ENCODE data around the gene SEL1L. TPM values are rescaled to one million over a fixed set of nuclear protein-coding genes. Genes with fewer than 3 reads are reported as not detected.

SEL1L gene
- total RNA-seq, 1 experiment from 2014 or later = 53.7 TPM

- TF ChIP-seq TCF7L2 (IDR thresholded peaks at IDR 0.05; ENCODE audit: low read depth, low read length) (no peak), CTCF (IDR thresholded peaks at IDR 0.05) (no peak), POLR2AphosphoS5 (IDR thresholded peaks at IDR 0.05; ENCODE audit: low read depth, low read length) (no peak), SIN3A (IDR thresholded peaks at IDR 0.05; ENCODE audit: borderline replicate concordance, insufficient read depth, low read depth, low read length) (no peak), REST (IDR thresholded peaks at IDR 0.05; ENCODE audit: insufficient read depth in 1 of 2, low read depth in 2 of 2, low read length in 1 of 2) (peak; percentile 74 to 82)
- in situ Hi-C loops (cut with HindIII; ENCODE audit: low pct_unique_long_range_greater_than_20kb, low sequenced_read_pairs) (no loop called here), intact Hi-C loops (cut with micrococcal nuclease; ENCODE audit: unreplicated experiment) (no loop called here)
- DNase-seq (ENCODE audit: low read depth, low spot score) (no peak), ATAC-seq (peak; percentile 64)
- Histone ChIP-seq H3K27ac (ENCODE audit: low read length) (no peak overlapping the region), H3K9me3 (ENCODE audit: control insufficient read depth, insufficient read depth, low read depth, low read length) (no peaks in the 10 kb centered on the region), H3K4me1 (ENCODE audit: control insufficient read depth, insufficient read depth, low read length) (no peaks in the 10 kb centered on the region; the same call in 1 of the 2 replicates), H3K27me3 (ENCODE audit: control insufficient read depth, insufficient read depth, low read length) (peaks cover 26% of the 10 kb centered on the region), H3K36me3 (ENCODE audit: control insufficient read depth, insufficient read depth, low read length) (no peaks in the 10 kb centered on the region), H3K4me3 (ENCODE audit: low read depth in 2 of 2, low read length in 2 of 2) (peak overlapping the region; percentile 35 to 38)
- CTCF ChIA-PET = no interaction called here
- POLR2A ChIA-PET = no interaction called here
- BruUV-seq (replicated peaks) = no TSS peak
Observed at GRCh38 chr14:81435391-81436295, 98.0 kb downstream of the SEL1L start.

- no peak for TF ChIP-seq TCF7L2 (IDR thresholded peaks at IDR 0.05; ENCODE audit: low read depth, low read length)
- Histone ChIP-seq H3K36me3 (ENCODE audit: control insufficient read depth, insufficient read depth, low read length) (no peaks in the 10 kb centered on the region), H3K4me1 (ENCODE audit: control insufficient read depth, insufficient read depth, low read length) (no peaks in the 10 kb centered on the region; the same call in 1 of the 2 replicates), H3K27ac (ENCODE audit: low read length) (no peak overlapping the region), H3K27me3 (ENCODE audit: control insufficient read depth, insufficient read depth, low read length) (peaks cover 26% of the 10 kb centered on the region), H3K9me3 (ENCODE audit: control insufficient read depth, insufficient read depth, low read depth, low read length) (no peaks in the 10 kb centered on the region), H3K4me3 (ENCODE audit: low read depth in 2 of 2, low read length in 2 of 2) (peak overlapping the region in 1 of 2 experiments; percentile 35; a peak in 1 of 4 replicates)
- ATAC-seq (no peak), DNase-seq (ENCODE audit: low read depth, low spot score) (no peak)
- in situ Hi-C loops (cut with HindIII; ENCODE audit: low pct_unique_long_range_greater_than_20kb, low sequenced_read_pairs) (no loop called here), intact Hi-C loops (cut with micrococcal nuclease; ENCODE audit: unreplicated experiment) (no loop called here)
- ChIA-PET POLR2A (no interaction called here), CTCF (no interaction called here)
- no TSS peak for BruUV-seq (replicated peaks)
Observed at GRCh38 chr14:81435048-81435390, 98.6 kb downstream of the SEL1L start.

- Histone ChIP-seq H3K36me3 (ENCODE audit: control insufficient read depth, insufficient read depth, low read length) (no peaks in the 10 kb centered on the region), H3K4me1 (ENCODE audit: control insufficient read depth, insufficient read depth, low read length) (no peaks in the 10 kb centered on the region; the same call in 1 of the 2 replicates), H3K4me3 (ENCODE audit: low read depth in 2 of 2, low read length in 2 of 2) (no peak overlapping the region), H3K9me3 (ENCODE audit: control insufficient read depth, insufficient read depth, low read depth, low read length) (no peaks in the 10 kb centered on the region), H3K27ac (ENCODE audit: low read length) (no peak overlapping the region), H3K27me3 (ENCODE audit: control insufficient read depth, insufficient read depth, low read length) (peaks cover 26% of the 10 kb centered on the region)
- no peak for ATAC-seq
- in situ Hi-C loops (cut with HindIII; ENCODE audit: low pct_unique_long_range_greater_than_20kb, low sequenced_read_pairs) = no loop called here
- CTCF ChIA-PET = no interaction called here
- POLR2A ChIA-PET = no interaction called here
- TF ChIP-seq CTCF (IDR thresholded peaks at IDR 0.05) (no peak), REST (IDR thresholded peaks at IDR 0.05; ENCODE audit: insufficient read depth in 1 of 2, low read depth in 2 of 2, low read length in 1 of 2) (no peak), SIN3A (IDR thresholded peaks at IDR 0.05; ENCODE audit: borderline replicate concordance, insufficient read depth, low read depth, low read length) (no peak), TCF7L2 (IDR thresholded peaks at IDR 0.05; ENCODE audit: low read depth, low read length) (no peak), POLR2AphosphoS5 (IDR thresholded peaks at IDR 0.05; ENCODE audit: low read depth, low read length) (no peak)
- no TSS peak for BruUV-seq (replicated peaks)
- no peak for DNase-seq (ENCODE audit: low read depth, low spot score)
- intact Hi-C loops (cut with micrococcal nuclease; ENCODE audit: unreplicated experiment) = no loop called here
Observed at GRCh38 chr14:81434230-81434629, 99.4 kb downstream of the SEL1L start.

All from Panc1 (cell line).